GM21737 (cell line): Measurements from ENCODE around the gene MAGEB6.
"Not testable (repeated sequence)": the region's sequence is repeated elsewhere in the genome, so short reads cannot be mapped to it uniquely, and the experiment has no call there.

Experiments
- ATAC-seq: cut with Tn5 transposase; IDR thresholded peaks from one replicate; pipeline ENCODE4 v1.9.1; 2021; ENCODE audit warnings: mild to moderate bottlenecking, moderate library complexity; ENCODE audit not compliant: unreplicated experiment

Gene MAGEB6

GRCh38 chrX:26192204-26192603 is at the start of gene MAGEB6:
Gene MAGEB6, plus strand, starts transcription at chrX:26192440. Its CDS starts 1,407 bp downstream, at chrX:26193847.
- ATAC-seq = no peak

GRCh38 chrX:26146024-26146423 is 46.2 kb upstream of the MAGEB6 start:
- ATAC-seq = no peak

- ATAC-seq = no peak
Observed at GRCh38 chrX:26160301-26160700, 31.9 kb upstream of the MAGEB6 start, which contains the start of gene MAGEB6B. Gene MAGEB6B, plus strand, starts transcription at chrX:26160601. Its CDS starts 0 bp downstream, at chrX:26160601.

- no peak for ATAC-seq
Observed at GRCh38 chrX:26203561-26203960, 11.3 kb downstream of the MAGEB6 start.

- ATAC-seq = not testable (repeated sequence)
Observed at GRCh38 chrX:26204717-26205116, 12.5 kb downstream of the MAGEB6 start.

- ATAC-seq = no peak
Observed at GRCh38 chrX:26208012-26208411, 15.8 kb downstream of the MAGEB6 start.

GRCh38 chrX:26215869-26216268 is 23.6 kb downstream of the MAGEB6 start, which contains the start of gene MAGEB5:
Gene MAGEB5, plus strand, starts transcription at chrX:26216169. Its CDS starts 1,133 bp downstream, at chrX:26217302.
- no peak for ATAC-seq

GRCh38 chrX:26219351-26219750 is 27.1 kb downstream of the MAGEB6 start:
- no peak for ATAC-seq

- ATAC-seq = no peak
Observed at GRCh38 chrX:26234177-26234576, 41.9 kb downstream of the MAGEB6 start.
